Forelimb muscle (tissue), 1 donor: ENCODE data around the gene AGK. TPM values are rescaled to one million over a fixed set of nuclear protein-coding genes. Genes with fewer than 3 reads are reported as not detected.
"Not testable (repeated sequence)": the region's sequence is repeated elsewhere in the genome, so short reads cannot be mapped to it uniquely, and the experiment has no call there.

Source experiments
- DNase-seq: peaks from one replicate; pipeline ENCODE4 v3.0.0-alpha.2; 2013; ENCODE audit warnings: low read depth
- polyA plus RNA-seq: library from polyadenylated mRNA; unstranded; fragments of 120-200 nt; gene quantifications from one replicate; pipeline ENCODE4 v1.2.1, GENCODE V29; 2013; ENCODE audit not compliant: insufficient read length

Gene AGK
- polyA plus RNA-seq, 1 donor: 18.4 TPM

DNA sequence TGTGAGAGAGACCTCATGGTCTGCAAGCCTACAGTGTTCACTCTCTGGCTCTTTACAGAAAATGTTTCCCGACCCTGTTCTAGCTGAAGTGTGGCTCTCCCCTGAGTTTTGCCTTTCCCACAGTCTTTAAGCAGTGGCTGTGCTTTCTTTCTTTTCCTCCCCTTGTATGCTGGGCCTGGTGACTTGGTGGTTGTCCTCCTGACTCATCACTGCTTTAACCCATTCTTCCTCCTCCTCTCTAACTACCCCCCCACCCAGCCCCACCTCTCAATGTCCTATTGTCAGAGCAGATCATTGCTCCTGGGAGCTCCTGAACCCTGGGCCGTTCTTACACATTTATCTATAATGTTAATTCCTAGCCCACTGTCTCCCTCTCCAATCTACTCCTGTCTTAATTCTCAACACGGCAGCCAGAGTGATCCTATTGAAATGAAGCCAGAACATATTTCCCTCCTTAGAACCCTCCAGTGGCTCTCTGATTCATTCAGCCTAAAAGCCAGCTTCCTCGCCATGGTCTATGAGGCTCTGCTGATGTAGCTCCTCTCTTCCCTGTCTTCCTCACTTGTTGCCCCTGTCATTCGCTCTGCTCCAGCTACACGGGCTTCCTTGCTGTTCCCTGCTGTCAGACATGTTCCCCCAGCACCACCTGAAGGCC lies 95.7 kb downstream of the AGK start:
- no peak for DNase-seq

DNA sequence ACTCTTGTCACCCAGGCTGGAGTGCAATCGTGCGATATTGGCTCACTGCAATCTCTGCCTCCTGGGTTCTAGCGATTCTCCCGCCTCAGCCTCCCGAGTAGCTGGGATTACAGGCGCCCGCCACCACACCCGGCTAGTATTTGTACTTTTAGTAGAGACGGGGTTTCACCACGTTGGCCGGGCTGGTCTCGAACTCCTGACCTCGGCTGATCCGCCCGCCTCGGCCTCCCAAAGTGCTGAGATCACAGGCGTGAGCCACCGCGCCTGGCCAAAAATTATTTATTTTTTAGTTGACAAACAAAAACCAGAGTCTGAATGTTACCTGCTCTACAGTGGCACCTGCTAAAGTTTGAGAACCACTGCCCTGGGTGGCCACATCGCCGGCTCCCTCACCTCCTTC lies 96.5 kb downstream of the AGK start:
- DNase-seq: not testable (repeated sequence)

DNA sequence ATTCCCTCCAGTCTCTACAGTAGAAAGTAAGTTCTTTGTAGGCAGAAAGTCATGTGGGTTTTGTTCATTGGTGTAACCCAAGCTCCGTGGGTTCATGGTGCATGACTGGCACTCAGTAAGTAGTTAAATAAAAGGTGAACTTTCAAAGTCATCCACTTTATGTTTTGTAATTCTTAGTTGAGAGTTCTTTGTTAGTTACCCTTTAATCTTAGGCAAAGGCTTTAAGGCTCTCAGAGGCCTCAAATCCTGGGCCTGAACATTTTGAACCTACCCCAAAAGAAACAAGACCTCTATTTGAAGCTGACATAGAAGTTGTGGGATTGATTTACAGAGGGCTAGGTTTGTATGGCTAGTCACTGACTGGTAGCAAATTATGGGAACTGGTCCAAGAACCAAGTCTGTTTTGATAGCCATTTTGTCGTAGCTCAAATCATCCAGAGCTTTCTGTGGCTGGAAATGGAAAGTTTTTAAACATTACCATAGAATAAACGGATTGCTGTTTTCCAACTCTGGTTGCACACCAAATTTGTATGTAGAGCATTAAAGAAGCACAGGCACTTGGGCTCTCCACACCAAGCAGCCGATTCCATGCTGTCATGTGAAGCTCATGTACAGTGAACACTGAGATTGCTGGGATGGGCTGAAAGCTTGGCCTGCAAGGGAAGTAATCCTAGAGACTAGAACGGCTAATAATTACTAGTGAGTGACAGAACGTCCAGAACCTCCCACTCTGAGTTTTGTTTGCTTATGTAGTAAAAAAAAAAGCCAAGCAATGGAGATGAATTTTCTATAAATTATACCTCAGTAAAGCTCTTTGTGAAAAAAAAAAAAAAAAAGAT lies 97.3 kb downstream of the AGK start:
- no peak for DNase-seq

DNA sequence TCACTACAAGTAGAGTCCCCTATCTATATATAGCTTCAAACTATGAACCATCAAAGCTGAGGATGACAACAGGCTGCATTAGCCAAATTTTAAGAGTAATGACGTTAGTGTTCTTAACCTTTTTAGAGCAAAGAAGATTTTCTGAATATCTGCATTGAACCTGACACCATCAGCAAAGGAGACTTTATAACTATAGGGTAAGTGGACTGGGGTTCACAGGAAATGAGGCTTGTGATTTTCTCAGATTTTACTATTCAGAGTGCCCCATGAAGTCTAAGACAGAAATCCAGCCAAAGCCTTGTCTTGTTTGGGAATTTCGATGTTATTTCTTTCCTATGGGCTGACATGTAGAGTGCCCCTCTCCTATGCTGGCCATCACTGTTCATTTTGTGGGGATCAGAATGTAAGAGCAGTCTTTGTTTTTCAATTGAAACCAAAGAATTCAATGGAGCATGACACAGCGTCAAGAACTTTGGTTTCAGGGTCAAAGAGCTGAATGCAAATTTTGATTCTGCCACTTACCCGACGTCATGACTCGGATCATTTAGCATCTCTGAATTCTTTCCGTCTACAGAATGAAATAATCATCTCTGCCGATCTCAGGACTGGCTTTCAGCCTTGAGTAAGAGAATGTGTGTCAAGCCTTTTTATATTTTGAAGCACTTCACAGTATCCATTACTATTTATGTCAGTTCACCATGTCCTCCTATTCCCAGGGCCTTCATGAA lies 98.1 kb downstream of the AGK start:
- DNase-seq: no peak

DNA sequence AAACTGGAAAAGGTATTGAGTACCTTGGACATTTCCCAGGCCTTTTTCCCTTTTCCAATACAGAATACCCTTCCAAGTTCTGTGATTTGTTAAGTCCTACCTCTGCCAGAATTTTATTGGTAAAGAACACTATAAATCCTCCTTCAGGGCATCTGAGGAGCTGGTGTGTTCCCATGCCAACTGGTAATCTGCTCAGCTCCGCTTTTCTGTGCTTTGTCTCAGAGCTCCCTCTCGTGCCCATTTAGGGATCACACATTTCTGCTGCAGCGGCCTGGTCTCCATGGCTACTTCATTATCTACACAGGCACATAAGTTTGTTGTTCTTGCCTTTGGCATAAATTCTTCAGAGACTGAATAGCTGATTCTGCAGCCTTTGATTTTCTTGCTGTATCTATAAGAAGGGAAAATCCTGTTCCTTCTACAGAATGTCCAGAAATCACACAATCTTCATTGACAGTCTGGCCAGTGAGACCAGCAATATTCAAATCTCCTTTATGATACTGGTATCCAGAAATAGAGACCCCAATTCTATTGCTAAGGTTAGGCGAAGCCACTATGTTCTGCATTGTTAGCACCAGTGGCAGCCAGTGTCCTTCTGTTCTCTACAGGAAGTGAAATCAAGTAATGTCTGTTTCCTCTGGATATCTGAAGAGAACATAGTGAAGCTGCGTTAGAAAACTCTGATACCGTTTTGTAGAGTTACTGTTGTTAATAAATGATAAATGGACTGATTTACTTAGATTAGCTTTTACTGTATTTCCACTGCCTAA lies 98.8 kb downstream of the AGK start:
- DNase-seq: peak; percentile 48

DNA sequence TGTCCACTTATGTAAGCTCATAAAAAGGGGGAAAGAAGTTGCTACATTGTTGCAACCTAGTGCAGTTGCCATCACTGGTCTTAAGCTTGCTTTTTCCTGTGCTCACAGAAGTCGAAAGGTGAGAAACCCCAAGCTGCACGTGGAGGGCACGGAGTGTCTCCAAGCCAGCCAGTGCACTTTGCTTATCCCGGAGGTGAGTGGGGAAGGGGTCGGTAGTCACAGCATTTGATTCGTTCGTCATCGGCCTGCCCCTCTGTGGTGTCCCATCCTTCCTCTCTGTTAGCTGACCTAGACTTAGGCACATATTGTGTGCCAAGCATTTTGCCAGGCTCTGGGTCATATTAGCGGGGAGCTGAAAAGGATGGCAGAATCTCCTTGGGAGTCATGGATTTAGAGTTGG lies 100.2 kb downstream of the AGK start:
- DNase-seq: no peak

DNA sequence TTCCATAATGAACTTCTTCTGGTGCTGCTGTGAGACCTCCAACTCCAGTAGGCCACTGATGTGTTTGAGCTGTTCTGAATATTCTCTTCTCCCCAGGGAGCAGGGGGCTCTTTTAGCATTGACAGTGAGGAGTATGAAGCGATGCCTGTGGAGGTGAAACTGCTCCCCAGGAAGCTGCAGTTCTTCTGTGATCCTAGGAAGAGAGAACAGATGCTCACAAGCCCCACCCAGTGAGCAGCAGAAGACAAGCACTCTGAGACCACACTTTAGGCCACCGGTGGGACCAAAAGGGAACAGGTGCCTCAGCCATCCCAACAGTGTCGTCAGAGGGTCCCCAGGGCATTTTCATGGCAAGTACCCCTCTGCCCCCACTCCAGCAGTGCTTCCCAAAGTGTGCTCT lies 101.5 kb downstream of the AGK start:
- no peak for DNase-seq

DNA sequence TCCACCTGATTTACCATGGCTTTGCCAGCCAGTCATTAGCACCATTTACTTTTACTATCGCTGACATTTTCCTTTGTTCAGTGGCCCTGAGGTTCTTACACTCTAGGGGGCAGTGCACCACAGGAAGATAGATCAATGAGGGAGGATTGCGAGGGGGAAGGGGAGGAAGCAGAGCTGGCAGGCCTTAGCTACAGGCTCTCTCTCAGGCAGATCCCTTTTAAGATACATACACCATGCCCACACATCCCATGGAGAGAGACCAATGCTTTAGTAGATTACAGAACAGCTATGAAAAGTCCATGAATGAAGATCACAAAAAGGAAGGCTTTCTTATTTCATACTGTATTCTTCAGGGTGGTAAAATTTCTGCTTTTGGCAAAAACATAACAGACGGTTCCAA lies 103.3 kb downstream of the AGK start:
- DNase-seq: no peak

DNA sequence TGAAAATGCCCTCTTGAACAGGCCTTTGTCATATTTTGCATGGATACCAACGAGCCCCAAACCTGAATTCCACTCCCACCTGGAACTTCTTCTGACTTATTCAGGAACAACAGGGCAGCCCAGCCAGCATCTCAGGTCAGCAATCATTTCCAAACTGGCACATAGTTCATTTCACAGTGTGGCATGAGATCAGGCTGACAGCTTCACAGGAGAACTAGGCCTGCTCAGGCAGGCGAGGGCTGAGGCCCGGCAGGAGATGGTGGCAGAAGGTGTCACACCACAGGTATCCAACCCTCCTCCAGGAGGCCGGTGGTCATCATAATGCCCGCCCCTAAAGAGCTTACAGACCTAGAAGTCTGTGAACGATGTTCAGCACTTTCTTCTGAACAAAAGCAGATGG lies 108.3 kb downstream of the AGK start:
- DNase-seq: no peak

DNA sequence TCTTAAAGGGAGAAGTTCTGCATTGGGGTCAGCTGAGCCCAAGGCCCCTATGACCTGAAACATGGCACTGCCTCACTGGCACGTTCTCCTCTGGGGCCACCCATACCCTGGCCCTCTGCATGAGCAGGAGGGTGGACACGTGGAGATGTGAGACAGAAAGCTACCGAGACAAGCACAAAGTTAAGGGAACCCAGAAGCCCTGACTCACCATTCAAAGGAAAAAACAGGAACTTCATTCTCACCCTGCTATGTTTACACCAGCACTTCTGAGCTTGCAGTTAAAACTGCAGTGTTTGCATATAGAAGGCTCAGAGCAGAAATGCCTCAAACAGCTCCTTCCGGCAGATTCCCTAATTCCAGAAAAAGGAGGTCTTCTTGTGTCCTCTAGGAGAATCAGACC lies 109.0 kb downstream of the AGK start:
- DNase-seq: no peak

DNA sequence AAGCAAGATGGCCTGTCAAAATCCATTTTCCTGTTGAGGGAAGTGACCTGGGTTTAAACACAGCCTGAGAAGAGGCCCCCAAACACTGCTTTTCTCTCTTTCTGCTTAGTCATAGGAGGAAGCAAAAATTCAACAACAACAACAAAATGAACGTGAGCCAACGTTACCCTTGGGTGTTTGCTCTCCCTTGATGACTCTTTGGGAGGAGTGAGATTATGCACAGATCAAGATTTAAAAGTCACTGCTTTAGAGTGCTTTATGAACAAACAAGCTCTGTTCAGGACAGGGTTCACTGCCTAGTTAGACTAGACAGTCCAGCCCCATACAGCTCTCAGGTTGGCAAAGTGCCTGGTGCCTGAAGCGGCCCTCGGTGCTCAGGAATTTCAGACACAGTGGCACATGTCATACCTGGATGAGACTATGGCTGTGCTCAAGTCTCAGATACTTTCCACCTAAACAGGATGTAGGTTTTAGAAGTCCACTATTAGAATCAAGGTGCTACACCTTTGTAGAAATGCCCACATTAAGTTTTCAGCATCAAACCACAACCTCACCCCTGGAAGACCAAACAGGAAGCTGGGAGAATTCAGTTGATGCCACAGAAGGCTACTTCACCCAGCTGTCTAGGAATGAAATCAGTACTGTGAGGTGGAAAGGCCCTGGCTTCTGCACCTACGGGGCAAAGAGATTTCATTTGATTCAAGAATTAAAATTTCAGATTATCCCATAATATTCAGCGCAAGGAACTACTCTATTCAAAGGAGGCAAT lies 112.1 kb downstream of the AGK start:
- DNase-seq: no peak

DNA sequence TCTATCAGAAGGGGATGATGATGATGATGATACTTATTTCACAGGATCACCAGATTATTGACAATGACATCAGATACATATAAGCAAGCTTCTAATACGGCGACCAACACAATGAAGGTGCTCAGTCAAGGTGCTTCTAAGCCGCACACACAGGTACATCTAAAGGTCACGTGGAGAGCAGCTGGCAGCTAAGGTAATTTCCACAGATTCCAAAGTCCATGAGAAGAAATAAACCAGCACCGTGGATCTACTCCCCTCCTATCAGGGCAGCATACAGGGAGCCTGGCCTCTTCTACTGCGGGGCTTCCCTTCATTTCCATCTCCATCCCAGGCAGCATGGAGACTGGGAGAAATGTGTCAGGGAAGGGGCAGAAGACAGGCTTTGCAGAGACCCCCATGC lies 113.2 kb downstream of the AGK start:
- DNase-seq: no peak

DNA sequence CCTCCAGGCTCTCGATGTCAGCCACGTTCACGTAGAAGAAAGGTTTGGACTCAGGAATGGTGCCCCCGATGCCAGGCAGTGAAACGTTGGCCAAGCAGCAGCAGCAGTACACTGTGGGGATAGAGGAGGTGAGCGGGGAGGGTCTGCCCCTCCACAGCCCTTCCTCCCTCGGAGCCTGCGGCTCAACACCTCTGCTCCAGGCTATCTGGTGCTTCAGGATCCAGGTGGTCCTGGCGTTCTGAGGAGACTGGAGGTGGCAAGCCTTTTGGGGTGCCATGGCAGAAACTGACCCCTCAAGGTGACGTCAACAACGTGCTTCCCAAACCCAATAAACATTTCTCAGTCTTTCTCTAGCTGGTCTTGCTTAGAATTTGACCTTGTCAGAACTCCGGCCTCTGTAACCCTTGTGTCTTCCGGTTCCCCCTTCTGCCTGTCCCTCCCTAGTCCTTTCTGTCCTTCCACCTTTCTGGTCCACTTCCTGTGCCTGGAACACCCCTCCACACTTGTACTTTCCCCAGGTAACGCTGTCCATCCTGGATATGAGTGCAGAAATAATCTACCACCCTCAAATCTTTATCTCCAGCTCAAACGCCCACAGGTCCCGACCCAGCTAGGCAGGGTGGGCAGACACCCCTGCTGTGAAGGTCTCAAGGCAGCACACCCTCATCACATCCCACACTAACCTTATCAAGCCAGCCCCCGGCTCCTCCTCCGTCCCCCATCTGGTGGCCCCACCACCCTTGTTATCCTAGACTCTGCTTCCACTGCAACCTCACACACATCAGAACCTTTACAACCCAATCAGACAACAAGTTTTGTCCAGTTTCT lies 114.2 kb downstream of the AGK start:
- DNase-seq: no peak

DNA sequence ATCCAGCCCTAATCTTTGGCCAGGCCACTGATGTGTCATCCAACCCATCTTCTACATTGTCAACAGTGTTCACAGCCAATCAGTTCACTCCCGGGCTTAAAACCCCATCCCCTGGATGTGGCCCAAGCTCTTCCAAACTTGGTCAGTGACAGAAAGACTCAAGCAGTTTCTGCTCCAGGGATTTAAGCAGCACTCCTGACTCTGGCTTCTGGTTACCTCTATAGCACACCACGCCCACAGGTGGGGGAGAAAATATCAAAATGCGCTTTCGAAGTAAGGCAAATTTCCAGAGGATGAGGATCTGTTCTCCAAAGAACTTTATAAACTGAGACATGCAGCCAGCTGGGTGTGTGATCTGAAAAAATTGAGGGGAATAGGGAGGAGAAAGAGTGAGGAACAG lies 114.9 kb downstream of the AGK start:
- DNase-seq: no peak

DNA sequence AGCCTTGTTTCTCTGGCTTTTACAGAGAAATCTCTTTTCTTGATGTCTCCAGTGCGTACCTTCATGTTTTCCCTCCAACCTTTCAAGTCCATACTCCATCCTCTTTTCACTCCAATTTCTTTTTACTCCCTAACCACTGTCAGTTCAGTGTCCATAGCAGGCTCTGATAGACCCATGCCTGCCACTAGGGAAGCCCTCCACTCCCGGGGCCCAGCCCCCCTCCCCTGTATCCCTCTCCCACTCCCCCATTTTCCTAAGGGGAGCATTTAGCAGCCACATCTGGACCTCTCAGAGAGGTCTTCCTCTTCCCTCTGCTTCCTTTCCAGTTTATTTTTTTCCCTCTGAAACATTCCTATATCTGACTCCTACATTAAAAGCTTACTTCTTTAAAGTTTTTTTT lies 117.6 kb downstream of the AGK start:
- no peak for DNase-seq

DNA sequence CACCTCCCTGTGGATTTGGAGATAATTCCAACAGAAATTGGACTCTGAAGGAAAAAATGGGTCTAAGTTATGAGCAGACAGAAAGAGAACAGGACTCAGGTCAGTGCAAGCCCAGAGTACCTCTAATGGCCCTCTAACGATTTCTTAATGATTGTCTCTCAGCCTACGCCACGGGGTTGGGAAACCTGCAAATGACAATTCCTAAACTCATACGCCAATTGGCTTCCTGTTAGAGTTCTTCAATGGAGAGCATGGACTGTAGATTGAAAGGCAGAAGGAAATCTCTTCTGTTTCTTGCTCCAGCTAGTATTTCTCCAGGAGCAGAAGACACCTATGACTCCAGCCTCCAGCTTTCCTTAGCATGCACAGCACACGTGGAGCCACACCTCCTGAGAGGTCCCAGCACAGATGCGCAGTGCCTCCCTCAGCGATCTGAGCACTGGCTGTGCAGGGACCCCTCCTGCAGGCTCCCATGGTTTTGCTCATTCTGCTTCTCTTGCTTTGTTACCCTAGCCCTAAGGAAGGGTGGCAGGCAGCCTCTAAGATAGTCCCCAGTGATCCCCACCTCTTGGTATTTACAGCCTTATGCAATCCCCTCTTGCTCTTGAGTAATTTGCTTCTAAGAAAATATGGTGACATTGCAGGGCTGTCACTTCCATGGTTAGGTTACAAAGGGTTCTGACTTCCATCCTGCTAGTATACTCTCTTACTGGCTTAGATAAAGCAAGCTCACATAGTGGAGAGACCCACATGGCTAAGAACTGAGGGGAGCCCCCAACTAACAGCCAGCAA lies 120.7 kb downstream of the AGK start:
- no peak for DNase-seq

DNA sequence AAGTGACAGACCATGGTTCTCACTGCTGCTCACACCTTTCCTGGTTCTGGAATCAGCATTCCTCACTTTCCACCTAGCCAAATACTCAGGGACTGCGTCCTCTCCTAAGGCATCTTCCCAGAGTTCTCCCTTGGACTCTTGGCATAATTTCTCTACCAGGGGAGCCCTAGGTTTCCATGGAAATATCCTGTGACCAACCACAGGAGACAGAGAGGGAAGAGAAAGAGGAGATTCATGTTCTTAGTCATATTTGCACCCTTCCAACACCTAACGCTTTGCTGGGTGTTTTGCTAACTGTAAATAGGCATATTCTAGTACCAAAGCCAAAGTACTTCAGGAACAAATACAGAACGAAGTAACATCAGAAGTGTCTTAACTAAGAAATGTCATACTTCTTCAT lies 122.1 kb downstream of the AGK start:
- no peak for DNase-seq

DNA sequence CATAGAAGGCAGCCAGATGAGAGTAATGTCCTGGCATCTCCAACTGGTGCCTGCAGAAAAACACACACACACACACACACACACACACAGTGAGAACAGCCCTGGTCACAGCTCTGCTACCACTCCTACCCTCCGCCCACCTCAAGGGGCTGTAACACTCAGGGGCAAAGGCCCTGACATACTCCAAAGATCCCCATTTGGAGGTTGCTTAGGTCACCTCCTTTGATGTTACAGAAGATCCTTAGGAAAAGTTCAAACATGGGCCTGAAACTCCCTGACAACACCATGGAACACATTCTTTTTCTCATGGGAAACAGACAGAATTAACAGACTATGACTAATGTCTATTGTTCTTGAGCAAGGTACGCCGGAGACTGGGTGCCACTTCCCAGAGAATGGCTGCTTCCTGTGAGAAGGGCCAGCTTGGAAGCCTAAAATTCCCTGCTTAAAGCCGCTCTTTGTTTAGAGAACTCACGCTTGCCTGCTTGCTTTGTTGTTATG lies 123.0 kb downstream of the AGK start:
- no peak for DNase-seq

DNA sequence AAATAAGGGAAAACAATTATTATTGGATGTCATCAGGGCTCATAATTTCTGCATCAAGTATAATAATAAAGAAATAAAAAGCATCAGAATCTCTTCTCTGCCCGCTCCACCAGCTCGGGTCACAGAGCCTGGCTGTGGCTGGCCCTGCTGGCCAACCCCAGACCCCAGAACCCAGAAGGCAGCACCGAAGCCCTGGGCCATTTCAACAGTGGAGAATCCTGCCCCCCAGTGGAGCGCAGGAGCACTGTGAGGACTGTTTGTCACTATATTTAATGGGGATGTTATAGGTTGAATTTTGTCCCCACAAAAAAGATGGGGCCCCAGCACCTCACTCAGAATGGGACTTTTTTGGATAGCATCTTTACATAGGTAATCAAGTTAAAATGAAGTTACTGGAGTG lies 123.5 kb downstream of the AGK start:
- DNase-seq: no peak
